Measurements from ENCODE around the gene ICAM5. TPM values are rescaled to one million over a fixed set of nuclear protein-coding genes. Genes with fewer than 3 reads are reported as not detected.

Gene ICAM5
- total and polyA plus RNA-seq, 9 of the 15 experiments (the other 6 are each of a cell fraction or from before 2014, with no cell fraction given) = 0.10 to 114 (median 13.7) TPM

DNA sequence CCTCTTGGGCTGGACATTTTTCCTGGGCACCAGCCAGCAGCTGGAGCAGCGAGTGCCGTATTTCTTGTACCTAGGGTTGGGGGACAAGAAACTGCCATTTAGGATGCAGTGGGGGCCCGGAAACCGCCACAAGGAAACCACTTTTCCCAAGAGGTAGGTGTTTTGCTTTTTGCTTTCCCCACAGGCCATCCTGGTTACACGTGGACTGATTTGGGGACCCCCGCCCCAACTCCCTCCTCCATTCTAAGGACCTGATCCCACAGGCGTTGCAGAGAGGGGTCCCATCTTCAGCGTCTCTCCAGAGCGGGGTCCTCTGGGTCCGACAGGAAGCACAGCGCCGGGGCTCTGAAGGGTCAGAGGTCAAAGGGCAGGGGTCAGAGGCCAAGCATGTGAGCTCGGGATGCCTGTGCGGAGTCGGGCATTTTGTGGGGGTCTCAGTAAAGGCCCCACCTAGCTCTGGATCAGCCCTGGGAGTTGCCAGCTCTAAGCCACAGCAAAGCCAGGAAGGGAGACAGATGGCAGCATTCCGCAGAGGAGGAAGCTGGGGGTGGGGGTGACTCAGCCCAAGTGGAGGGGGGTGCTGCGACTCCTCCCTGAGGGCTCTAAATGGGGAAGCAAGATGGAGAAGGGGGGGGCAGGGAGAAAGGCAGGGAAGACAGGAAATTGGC, 15.5 kb downstream of the ICAM5 start (continued):
- TF ChIP-seq, protein P1, sequence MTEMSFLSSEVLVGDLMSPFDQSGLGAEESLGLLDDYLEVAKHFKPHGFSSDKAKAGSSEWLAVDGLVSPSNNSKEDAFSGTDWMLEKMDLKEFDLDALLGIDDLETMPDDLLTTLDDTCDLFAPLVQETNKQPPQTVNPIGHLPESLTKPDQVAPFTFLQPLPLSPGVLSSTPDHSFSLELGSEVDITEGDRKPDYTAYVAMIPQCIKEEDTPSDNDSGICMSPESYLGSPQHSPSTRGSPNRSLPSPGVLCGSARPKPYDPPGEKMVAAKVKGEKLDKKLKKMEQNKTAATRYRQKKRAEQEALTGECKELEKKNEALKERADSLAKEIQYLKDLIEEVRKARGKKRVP (CRISPR knock-in tag; IDR thresholded peaks at IDR 0.05) = no peak
- TF ChIP-seq YY1 (IDR thresholded peaks at IDR 0.05; ENCODE audit: borderline replicate concordance in 1 of 3, control insufficient read depth in 1 of 3, extremely low read depth in 1 of 3, insufficient read depth in 3 of 3, insufficient read length in 1 of 3, insufficient replicate concordance in 2 of 3, low read depth in 1 of 3, low read length in 2 of 3) (peak in 1 of 3 experiments; percentile 65), HDAC6 (IDR thresholded peaks at IDR 0.05; ENCODE audit: low read depth, low read length) (no peak), PURB (CRISPR knock-in tag; IDR thresholded peaks at IDR 0.05; ENCODE audit: low read depth) (no peak), HNRNPL (IDR thresholded peaks at IDR 0.05; ENCODE audit: low read depth, low read length) (no peak), ZNF76 (CRISPR knock-in tag; IDR thresholded peaks at IDR 0.05; ENCODE audit: borderline replicate concordance) (no peak), TCF7 (IDR thresholded peaks at IDR 0.05; ENCODE audit: borderline replicate concordance) (no peak), CBX5 (IDR thresholded peaks at IDR 0.05; ENCODE audit: borderline replicate concordance, low read depth) (no peak), STAT5A (IDR thresholded peaks at IDR 0.05; ENCODE audit: borderline replicate concordance, low read length) (no peak), HNRNPLL (IDR thresholded peaks at IDR 0.05; ENCODE audit: low read depth, low read length, poor library complexity, severe bottlenecking) (no peak), ZNF140 (CRISPR knock-in tag; IDR thresholded peaks at IDR 0.05) (no peak), ZSCAN29 (IDR thresholded peaks at IDR 0.05) (peak; percentile 88), OTX1 (CRISPR knock-in tag; IDR thresholded peaks at IDR 0.05) (no peak), PCBP1 (IDR thresholded peaks at IDR 0.05; ENCODE audit: low read depth, low read length, poor library complexity, severe bottlenecking) (no peak), MAFK (IDR thresholded peaks at IDR 0.05; ENCODE audit: low read length) (no peak; the same call in 1 of the 2 replicates)
- TF ChIP-seq, protein P2, sequence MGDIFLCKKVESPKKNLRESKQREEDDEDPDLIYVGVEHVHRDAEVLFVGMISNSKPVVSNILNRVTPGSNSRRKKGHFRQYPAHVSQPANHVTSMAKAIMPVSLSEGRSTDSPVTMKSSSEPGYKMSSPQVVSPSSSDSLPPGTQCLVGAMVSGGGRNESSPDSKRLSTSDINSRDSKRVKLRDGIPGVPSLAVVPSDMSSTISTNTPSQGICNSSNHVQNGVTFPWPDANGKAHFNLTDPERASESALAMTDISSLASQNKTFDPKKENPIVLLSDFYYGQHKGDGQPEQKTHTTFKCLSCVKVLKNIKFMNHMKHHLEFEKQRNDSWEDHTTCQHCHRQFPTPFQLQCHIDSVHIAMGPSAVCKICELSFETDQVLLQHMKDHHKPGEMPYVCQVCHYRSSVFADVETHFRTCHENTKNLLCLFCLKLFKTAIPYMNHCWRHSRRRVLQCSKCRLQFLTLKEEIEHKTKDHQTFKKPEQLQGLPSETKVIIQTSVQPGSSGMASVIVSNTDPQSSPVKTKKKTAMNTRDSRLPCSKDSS (IDR thresholded peaks at IDR 0.05; ENCODE audit: low read depth, partially characterized antibody) = no peak
- TF ChIP-seq, protein P3, sequence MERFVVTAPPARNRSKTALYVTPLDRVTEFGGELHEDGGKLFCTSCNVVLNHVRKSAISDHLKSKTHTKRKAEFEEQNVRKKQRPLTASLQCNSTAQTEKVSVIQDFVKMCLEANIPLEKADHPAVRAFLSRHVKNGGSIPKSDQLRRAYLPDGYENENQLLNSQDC (CRISPR knock-in tag; IDR thresholded peaks at IDR 0.05) = no peak
- TF ChIP-seq, protein P4, sequence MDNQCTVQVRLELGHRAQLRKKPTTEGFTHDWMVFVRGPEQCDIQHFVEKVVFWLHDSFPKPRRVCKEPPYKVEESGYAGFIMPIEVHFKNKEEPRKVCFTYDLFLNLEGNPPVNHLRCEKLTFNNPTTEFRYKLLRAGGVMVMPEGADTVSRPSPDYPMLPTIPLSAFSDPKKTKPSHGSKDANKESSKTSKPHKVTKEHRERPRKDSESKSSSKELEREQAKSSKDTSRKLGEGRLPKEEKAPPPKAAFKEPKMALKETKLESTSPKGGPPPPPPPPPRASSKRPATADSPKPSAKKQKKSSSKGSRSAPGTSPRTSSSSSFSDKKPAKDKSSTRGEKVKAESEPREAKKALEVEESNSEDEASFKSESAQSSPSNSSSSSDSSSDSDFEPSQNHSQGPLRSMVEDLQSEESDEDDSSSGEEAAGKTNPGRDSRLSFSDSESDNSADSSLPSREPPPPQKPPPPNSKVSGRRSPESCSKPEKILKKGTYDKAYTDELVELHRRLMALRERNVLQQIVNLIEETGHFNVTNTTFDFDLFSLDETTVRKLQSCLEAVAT (IDR thresholded peaks at IDR 0.05) = peak in 1 of 2 experiments; percentile 85; a peak in 2 of 4 replicates
- TF ChIP-seq, protein P5, sequence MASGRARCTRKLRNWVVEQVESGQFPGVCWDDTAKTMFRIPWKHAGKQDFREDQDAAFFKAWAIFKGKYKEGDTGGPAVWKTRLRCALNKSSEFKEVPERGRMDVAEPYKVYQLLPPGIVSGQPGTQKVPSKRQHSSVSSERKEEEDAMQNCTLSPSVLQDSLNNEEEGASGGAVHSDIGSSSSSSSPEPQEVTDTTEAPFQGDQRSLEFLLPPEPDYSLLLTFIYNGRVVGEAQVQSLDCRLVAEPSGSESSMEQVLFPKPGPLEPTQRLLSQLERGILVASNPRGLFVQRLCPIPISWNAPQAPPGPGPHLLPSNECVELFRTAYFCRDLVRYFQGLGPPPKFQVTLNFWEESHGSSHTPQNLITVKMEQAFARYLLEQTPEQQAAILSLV (tag; IDR thresholded peaks at IDR 0.05) = peak; percentile 7; the same call in 1 of the 2 replicates

Data from K562 (cell line).